CD8-positive, alpha-beta memory T cell (primary cell): ENCODE data around the gene ACAP1. TPM values are rescaled to one million over a fixed set of nuclear protein-coding genes. Genes with fewer than 3 reads are reported as not detected.

Experiments used
- CTCF ChIA-PET: fragments of 350-600 bp; sonication (Branson Sonifier 250); formaldehyde crosslinking; loops from one replicate; lab custom pipeline; 2021; ENCODE audit warnings: antibody characterized with exemption; lab: Charles Lee
- POLR2A ChIA-PET: fragments of 350-600 bp; sonication (Branson Sonifier 250); formaldehyde crosslinking; loops from one replicate; lab custom pipeline; 2021; ENCODE audit warnings: antibody characterized with exemption; lab: Charles Lee
- DNase-seq, 5 donors: peaks; one replicate each; pipeline versions ENCODE4 v3.0.0 to v3.0.0-alpha.2; 2020 to 2022; ENCODE audit warnings: mixed read lengths in 1 of 5
- H3K27ac ChIP-seq: one replicate; pipeline ENCODE4 v1.7.0; 2013; ENCODE audit warnings: low read depth, mild to moderate bottlenecking, low read length, moderate library complexity
- H3K27me3 ChIP-seq: 2 replicates; pipeline ENCODE4 v1.7.0; 2013; ENCODE audit warnings: low read length, mild to moderate bottlenecking; ENCODE audit not compliant: insufficient read depth, poor library complexity, severe bottlenecking
- H3K36me3 ChIP-seq: 2 replicates; pipeline ENCODE4 v1.7.0; 2013; ENCODE audit warnings: mild to moderate bottlenecking, low read length, moderate library complexity; ENCODE audit not compliant: insufficient read depth
- H3K4me1 ChIP-seq: 2 replicates; pipeline ENCODE4 v1.7.0; 2013; ENCODE audit warnings: mild to moderate bottlenecking, low read length, moderate library complexity; ENCODE audit not compliant: insufficient read depth
- H3K4me3 ChIP-seq: 2 replicates; pipeline ENCODE4 v1.7.0; 2013; ENCODE audit warnings: mild to moderate bottlenecking, low read length
- H3K9me3 ChIP-seq: 2 replicates; pipeline ENCODE4 v1.7.0; 2013; ENCODE audit warnings: mild to moderate bottlenecking, low read length
- H3K27ac Mint-ChIP-seq, 8 donors: one replicate each; pipeline ENCODE4 v1.8.0; 2020 to 2021; ENCODE audit warnings: mixed read lengths in 8 of 8, mild to moderate bottlenecking in 6 of 8, inconsistent platforms in 3 of 8, moderate library complexity in 3 of 8
- H3K27me3 Mint-ChIP-seq, 2 donors: one replicate each; pipeline ENCODE4 v1.8.0; 2020 to 2021; ENCODE audit warnings: mixed read lengths in 2 of 2, mild to moderate bottlenecking in 1 of 2, moderate library complexity in 1 of 2
- H3K36me3 Mint-ChIP-seq, 3 donors: one replicate each; pipeline ENCODE4 v1.8.0; 2020 to 2021; ENCODE audit warnings: mixed read lengths in 3 of 3, inconsistent platforms in 1 of 3, mild to moderate bottlenecking in 1 of 3
- H3K4me1 Mint-ChIP-seq, 3 donors: one replicate each; pipeline ENCODE4 v1.8.0; 2020 to 2021; ENCODE audit warnings: mixed read lengths in 3 of 3, inconsistent platforms in 1 of 3, mild to moderate bottlenecking in 1 of 3
- H3K4me3 Mint-ChIP-seq, 7 donors: one replicate each; pipeline ENCODE4 v1.8.0; 2020 to 2021; ENCODE audit warnings: mixed read lengths in 7 of 7, mild to moderate bottlenecking in 6 of 7, moderate library complexity in 4 of 7, inconsistent platforms in 2 of 7
- H3K9me3 Mint-ChIP-seq, 5 donors: one replicate each; pipeline ENCODE4 v1.8.0; 2020 to 2022; ENCODE audit warnings: mixed read lengths in 5 of 5, mild to moderate bottlenecking in 3 of 5, moderate library complexity in 2 of 5, inconsistent platforms in 1 of 5
- polyA plus RNA-seq: library from polyadenylated mRNA; unstranded; fragments of 300-500 nt; fragmentation: Illumina TruSeq; gene quantifications from one replicate; pipeline ENCODE4 v1.2.3, GENCODE V29; 2021
- total RNA-seq, 2 experiments: library from RNA; stranded (reverse); gene quantifications; one replicate each; pipeline ENCODE4 v1.2.3, GENCODE V29; 2021

Gene ACAP1
- total and polyA plus RNA-seq, 3 experiments from 2014 or later: 216 to 274 (median 225) TPM

- H3K27ac Mint-ChIP-seq: peak overlapping the region; percentile 90 to 98 (median 96)
- POLR2A ChIA-PET: interaction anchor here (1.3 to 3.0 kb wide), 3 partner anchors 16 to 32 kb away, joined by 4 to 21 read pairs (median 4); partner anchors contain the start of genes ACAP1 and NEURL4
- peak in 1 of 5 donors; percentile 10 for DNase-seq
- no peaks in the 10 kb centered on the region for H3K27me3 Mint-ChIP-seq
- H3K27ac ChIP-seq: peak overlapping the region; percentile 64
- CTCF ChIA-PET: interaction anchor here (0.6 to 5.3 kb wide), 6 partner anchors 8 to 236 kb away, joined by 3 to 46 read pairs (median 3); partner anchors contain the start of genes ACAP1 and SENP3
- no peaks in the 10 kb centered on the region for H3K9me3 ChIP-seq
- H3K4me1 Mint-ChIP-seq: peaks cover 32 to 61% (median 34%) of the 10 kb centered on the region in 3 donors
- peaks cover 30% of the 10 kb centered on the region for H3K4me1 ChIP-seq
- peak overlapping the region; percentile 52 for H3K4me3 ChIP-seq
- H3K36me3 ChIP-seq: peaks cover 7% of the 10 kb centered on the region
- no peaks in the 10 kb centered on the region for H3K9me3 Mint-ChIP-seq
- peaks cover 0 to 27% (median under 1%) of the 10 kb centered on the region in 3 donors for H3K36me3 Mint-ChIP-seq
- H3K4me3 Mint-ChIP-seq: peak overlapping the region; percentile 74 to 93 (median 87)
- no peaks in the 10 kb centered on the region for H3K27me3 ChIP-seq
Observed at GRCh38 chr17:7352503-7352889, 16.2 kb downstream of the ACAP1 start.

GRCh38 chr17:7352910-7353635, 16.7 kb downstream of the ACAP1 start:
- peak overlapping the region; percentile 52 for H3K4me3 ChIP-seq

GRCh38 chr17:7354262-7354843, 18.0 kb downstream of the ACAP1 start:
- CTCF ChIA-PET: interaction anchor here (0.9 to 5.5 kb wide), 9 partner anchors 9 to 230 kb away, joined by 3 to 78 read pairs (median 14); partner anchors contain the start of genes ACAP1, MPDU1, NEURL4 and SENP3
- Mint-ChIP-seq H3K9me3 (no peaks in the 10 kb centered on the region), H3K4me1 (peaks cover 29 to 52% (median 34%) of the 10 kb centered on the region in 3 donors), H3K27ac (peak overlapping the region in 7 of 8 donors; percentile 1 to 92 (median 70)), H3K36me3 (peaks cover 0 to 9% (median 0%) of the 10 kb centered on the region in 3 donors), H3K4me3 (peak overlapping the region in 2 of 7 donors; percentile 36 to 43), H3K27me3 (peaks cover 0 to 1% of the 10 kb centered on the region in 2 donors)
- H3K36me3 ChIP-seq: no peaks in the 10 kb centered on the region
- H3K4me1 ChIP-seq: peaks cover 30% of the 10 kb centered on the region
- no peaks in the 10 kb centered on the region for H3K9me3 ChIP-seq
- POLR2A ChIA-PET: interaction anchor here (1.7 to 2.3 kb wide), 2 partner anchors 30 to 207 kb away, joined by 4 to 8 read pairs; partner anchors contain the start of gene SENP3
- no peak for DNase-seq
- H3K27ac ChIP-seq: no peak overlapping the region
- no peak overlapping the region for H3K4me3 ChIP-seq
- H3K27me3 ChIP-seq: no peaks in the 10 kb centered on the region

More at GRCh38 chr17:7352910-7353635, 16.7 kb downstream of the ACAP1 start:
- Mint-ChIP-seq H3K4me1 (peaks cover 32 to 61% (median 34%) of the 10 kb centered on the region in 3 donors), H3K4me3 (peak overlapping the region in 6 of 7 donors; percentile 83 to 93 (median 88)), H3K27ac (peak overlapping the region; percentile 90 to 98 (median 96)), H3K27me3 (no peaks in the 10 kb centered on the region), H3K36me3 (peaks cover 0 to 22% (median 0%) of the 10 kb centered on the region in 3 donors), H3K9me3 (no peaks in the 10 kb centered on the region)
- Histone ChIP-seq H3K27ac (peak overlapping the region; percentile 64), H3K36me3 (peaks cover 2% of the 10 kb centered on the region), H3K4me1 (peaks cover 30% of the 10 kb centered on the region), H3K9me3 (no peaks in the 10 kb centered on the region), H3K27me3 (no peaks in the 10 kb centered on the region)
- no peak for DNase-seq
- ChIA-PET CTCF (interaction anchor here (0.6 to 5.5 kb wide), 9 partner anchors 8 to 236 kb away, joined by 3 to 78 read pairs (median 5); partner anchors contain the start of genes ACAP1, NEURL4, SENP3 and TMEM102), POLR2A (interaction anchor here (1.3 to 1.7 kb wide), 2 partner anchors 17 to 31 kb away, joined by 4 read pairs; partner anchors contain the start of gene ACAP1)

GRCh38 chr17:7355053-7355452, 18.7 kb downstream of the ACAP1 start, which contains the start of gene TMEM95:
TMEM95 (plus strand) TSS chr17:7355156; CDS start chr17:7355205, 49 bp downstream.
- H3K9me3 ChIP-seq: no peaks in the 10 kb centered on the region
- peak within 1 kb of the TSS in 3 of 7 donors; percentile 36 to 51 (median 43) for H3K4me3 Mint-ChIP-seq
- H3K27ac Mint-ChIP-seq: peak within 1 kb of the TSS in 7 of 8 donors; percentile 41 to 92 (median 70)
- H3K27me3 ChIP-seq: no peaks in the 10 kb centered on the region
- H3K9me3 Mint-ChIP-seq: no peaks in the 10 kb centered on the region
- H3K36me3 ChIP-seq: no peaks in the 10 kb centered on the region
- H3K4me1 ChIP-seq: peaks cover 25% of the 10 kb centered on the region
- DNase-seq: no peak
- H3K4me3 ChIP-seq: no peak within 1 kb of the TSS
- CTCF ChIA-PET: interaction anchor here (0.8 to 5.5 kb wide), 26 partner anchors 10 to 230 kb away, joined by 3 to 78 read pairs (median 5); partner anchors contain the start of genes ACAP1, MPDU1, NEURL4 and SENP3
- peaks cover 24 to 46% (median 27%) of the 10 kb centered on the region in 3 donors for H3K4me1 Mint-ChIP-seq
- peaks cover 0 to 1% of the 10 kb centered on the region in 2 donors for H3K27me3 Mint-ChIP-seq
- no peak within 1 kb of the TSS for H3K27ac ChIP-seq
- H3K36me3 Mint-ChIP-seq: peaks cover 0 to 6% (median 0%) of the 10 kb centered on the region in 3 donors
- POLR2A ChIA-PET: interaction anchor here (0.5 to 2.3 kb wide), 3 partner anchors 22 to 206 kb away, joined by 5 to 15 read pairs (median 8); partner anchors contain the start of gene SENP3

- no peak overlapping the region for H3K4me3 Mint-ChIP-seq
- H3K27ac Mint-ChIP-seq: peak overlapping the region in 1 of 8 donors; percentile 30
Observed at GRCh38 chr17:7355573-7355972, 19.2 kb downstream of the ACAP1 start.

GRCh38 chr17:7356072-7356549, 19.8 kb downstream of the ACAP1 start:
- H3K36me3 ChIP-seq: no peaks in the 10 kb centered on the region
- Mint-ChIP-seq H3K9me3 (no peaks in the 10 kb centered on the region), H3K4me3 (peak overlapping the region in 1 of 7 donors; percentile 51), H3K4me1 (peaks cover 21 to 38% (median 22%) of the 10 kb centered on the region in 3 donors), H3K36me3 (peaks cover 0 to 5% (median 0%) of the 10 kb centered on the region in 3 donors), H3K27ac (peak overlapping the region in 4 of 8 donors; percentile 12 to 51 (median 24)), H3K27me3 (peaks cover 0 to 1% of the 10 kb centered on the region in 2 donors)
- no peaks in the 10 kb centered on the region for H3K27me3 ChIP-seq
- no peak overlapping the region for H3K4me3 ChIP-seq
- POLR2A ChIA-PET: interaction anchor here (0.8 to 2.3 kb wide), 5 partner anchors 19 to 331 kb away, joined by 3 to 8 read pairs (median 4); partner anchors contain the start of genes SENP3 and TP53
- no peak overlapping the region for H3K27ac ChIP-seq
- CTCF ChIA-PET: interaction anchor here (0.6 to 5.5 kb wide), 44 partner anchors 11 to 331 kb away, joined by 3 to 78 read pairs (median 5); partner anchors contain the start of genes ACAP1, GABARAP, MPDU1 and NEURL4
- peaks cover 17% of the 10 kb centered on the region for H3K4me1 ChIP-seq
- DNase-seq: peak; percentile 75 to 87 (median 77)
- no peaks in the 10 kb centered on the region for H3K9me3 ChIP-seq

More at GRCh38 chr17:7355573-7355972, 19.2 kb downstream of the ACAP1 start:
- POLR2A ChIA-PET: interaction anchor here (0.8 to 2.3 kb wide), 5 partner anchors 18 to 332 kb away, joined by 3 to 8 read pairs (median 4); partner anchors contain the start of genes SENP3 and TP53
- H3K36me3 ChIP-seq: no peaks in the 10 kb centered on the region
- H3K27me3 ChIP-seq: no peaks in the 10 kb centered on the region
- no peak for DNase-seq
- H3K4me3 ChIP-seq: no peak overlapping the region
- CTCF ChIA-PET: interaction anchor here (0.6 to 5.5 kb wide), 44 partner anchors 11 to 332 kb away, joined by 3 to 78 read pairs (median 5); partner anchors contain the start of genes ACAP1, GABARAP, MPDU1 and NEURL4
- no peaks in the 10 kb centered on the region for H3K9me3 ChIP-seq
- peaks cover 0 to 6% (median 0%) of the 10 kb centered on the region in 3 donors for H3K36me3 Mint-ChIP-seq
- H3K27ac ChIP-seq: no peak overlapping the region
- H3K4me1 ChIP-seq: peaks cover 22% of the 10 kb centered on the region
- H3K4me1 Mint-ChIP-seq: peaks cover 22 to 41% (median 23%) of the 10 kb centered on the region in 3 donors
- no peaks in the 10 kb centered on the region for H3K9me3 Mint-ChIP-seq
- peaks cover 0 to 1% of the 10 kb centered on the region in 2 donors for H3K27me3 Mint-ChIP-seq
